HG03064 (cell line): ENCODE results near the gene CDR2.
"Not testable (repeated sequence)": the region's sequence is repeated elsewhere in the genome, so short reads cannot be mapped to it uniquely, and the experiment has no call there.

Source experiments
- ATAC-seq: cut with Tn5 transposase; IDR thresholded peaks from one replicate; pipeline ENCODE4 v1.9.1; 2021; ENCODE audit warnings: low read depth; ENCODE audit not compliant: unreplicated experiment

CDR2 gene

DNA sequence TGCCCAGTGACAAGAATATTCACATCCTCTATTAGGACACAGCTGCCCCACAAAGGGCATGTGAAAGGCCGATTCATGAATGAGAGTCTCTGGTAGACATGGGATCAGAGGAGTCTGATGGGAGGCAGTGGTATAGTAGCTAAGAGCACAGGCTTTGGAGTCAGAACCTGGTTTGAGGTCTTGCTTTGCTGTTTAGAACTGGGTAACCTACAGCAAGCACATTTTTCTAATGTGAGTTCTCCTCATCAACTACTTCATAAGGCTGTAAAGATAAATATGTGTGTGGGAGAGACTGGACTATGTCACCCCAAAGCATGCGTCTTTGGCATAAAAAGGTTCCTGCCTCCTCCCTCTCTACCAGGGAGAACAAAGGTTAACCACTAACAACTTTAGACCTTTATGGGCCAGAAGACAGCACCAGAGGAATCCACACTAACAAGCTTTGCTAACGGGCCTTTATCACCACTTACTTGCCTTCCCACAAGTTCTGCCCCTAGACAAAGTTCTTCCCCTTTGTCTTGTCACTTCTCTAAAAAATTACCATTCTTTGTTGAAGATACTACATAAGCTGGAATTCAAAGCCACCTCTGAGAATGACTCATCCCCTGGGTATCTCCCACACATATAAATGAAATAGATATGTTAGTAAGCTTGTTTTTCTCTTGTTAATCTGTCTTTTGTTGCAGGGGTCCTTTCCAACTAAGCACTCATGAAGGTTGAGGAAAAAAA is 21.1 kb downstream of the CDR2 start:
- ATAC-seq: no peak

DNA sequence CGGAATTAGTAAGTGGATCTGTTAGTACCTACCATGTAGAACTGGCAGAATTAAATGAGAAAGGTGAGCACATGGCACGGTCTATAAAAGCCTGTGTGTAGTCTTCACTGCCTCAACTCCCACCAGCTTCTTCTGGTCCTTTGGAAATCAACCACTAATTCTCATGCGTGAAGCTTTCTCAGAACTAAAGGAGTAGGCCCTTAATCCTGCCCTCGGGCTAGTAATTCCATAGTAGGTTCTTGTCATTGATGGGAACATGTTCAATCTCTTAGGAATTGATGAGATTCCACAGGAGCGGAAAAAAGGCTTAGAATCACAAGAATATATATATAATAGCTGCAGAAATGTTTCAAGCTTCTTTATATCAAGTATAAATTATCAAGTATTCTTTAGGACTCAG is 21.7 kb downstream of the CDR2 start:
- ATAC-seq: no peak

DNA sequence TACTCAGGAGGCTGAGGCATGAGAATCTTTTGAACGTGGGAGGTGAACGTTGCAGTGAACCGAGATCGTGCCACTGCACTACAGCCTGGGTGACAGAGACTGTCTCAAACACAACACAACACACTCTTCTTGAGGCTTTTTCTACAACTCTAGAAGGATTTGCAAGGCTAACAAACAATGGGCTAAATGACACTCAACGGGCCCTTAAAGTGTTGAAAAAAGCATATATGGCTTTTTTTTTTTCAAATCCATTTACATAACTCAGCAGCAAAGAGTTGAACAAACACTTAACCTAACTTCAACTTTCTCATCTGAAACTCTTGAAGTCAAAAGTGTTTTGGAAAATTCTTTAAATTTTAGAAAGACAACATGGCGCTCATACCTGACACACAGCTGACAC is 22.3 kb downstream of the CDR2 start:
- ATAC-seq: no peak

DNA sequence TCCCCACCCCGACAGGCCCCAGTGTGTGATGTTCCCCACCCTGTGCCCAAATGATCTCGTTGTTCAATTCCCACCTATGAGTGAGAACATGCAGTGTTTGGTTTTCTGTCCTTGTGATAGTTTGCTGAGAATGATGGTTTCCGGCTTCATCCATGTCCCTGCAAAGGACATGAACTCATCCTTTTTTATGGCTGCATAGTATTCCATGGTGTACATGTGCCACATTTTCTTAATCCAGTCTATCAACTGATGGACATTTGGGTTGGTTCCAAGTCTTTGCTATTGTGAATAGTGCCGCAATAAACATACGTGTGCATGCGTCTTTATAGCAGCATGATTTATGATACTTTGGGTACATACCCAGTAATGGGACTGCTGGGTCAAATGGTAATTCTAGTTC is 23.4 kb downstream of the CDR2 start:
- not testable (repeated sequence) for ATAC-seq

DNA sequence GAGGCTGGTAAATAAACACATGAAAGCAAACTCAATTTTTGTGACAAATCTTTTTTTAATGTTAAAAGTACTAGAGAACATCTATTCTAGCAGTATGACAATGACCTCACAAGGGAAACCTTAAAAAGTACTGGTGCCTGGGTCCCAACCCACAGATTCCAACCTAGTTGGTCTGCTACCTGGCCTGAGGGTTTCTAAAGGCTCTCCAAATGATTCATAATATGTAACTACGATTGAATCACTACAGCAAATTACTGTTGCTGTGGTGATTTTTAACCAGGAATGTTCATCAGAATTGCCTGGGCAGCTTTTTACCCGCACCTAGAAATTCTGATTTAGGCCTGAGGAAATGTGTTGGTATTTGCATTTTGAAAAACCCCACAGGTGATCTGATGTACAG is 26.1 kb downstream of the CDR2 start:
- no peak for ATAC-seq

DNA sequence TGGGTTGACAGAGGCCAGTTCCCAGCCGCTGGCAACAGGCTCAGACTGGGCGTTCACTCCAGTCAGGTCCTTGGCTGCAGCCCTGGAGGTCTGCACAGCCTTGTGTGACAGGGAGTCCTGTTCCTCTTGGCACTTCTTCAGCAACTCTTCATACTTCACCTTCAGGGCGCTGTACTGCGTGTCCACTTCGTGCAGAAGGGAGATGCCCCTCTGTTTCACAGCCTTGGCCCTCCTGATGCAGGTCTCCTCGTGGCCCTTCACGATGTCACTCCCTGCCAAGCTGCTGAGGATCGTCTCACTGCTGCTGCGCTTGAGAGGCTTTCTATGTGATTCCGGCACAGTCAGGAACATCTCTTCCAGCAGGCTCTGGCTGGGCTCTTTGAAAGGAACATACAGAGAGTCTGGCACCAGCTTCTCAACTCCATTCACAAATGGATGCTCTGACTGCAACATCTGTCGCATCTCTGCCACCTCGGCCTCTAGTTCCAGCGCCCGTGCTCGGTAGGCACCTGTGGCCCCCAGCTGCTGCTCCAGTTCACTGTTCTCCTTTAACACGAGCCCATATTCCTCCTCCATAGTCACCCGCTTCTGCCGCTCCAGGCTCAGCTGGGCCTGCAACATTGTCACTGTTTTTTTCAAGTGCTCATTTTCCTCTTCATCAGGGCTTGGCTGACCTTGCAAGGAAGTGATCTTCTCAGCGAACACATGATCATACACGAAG is 27.2 kb downstream of the CDR2 start:
- ATAC-seq: no peak

DNA sequence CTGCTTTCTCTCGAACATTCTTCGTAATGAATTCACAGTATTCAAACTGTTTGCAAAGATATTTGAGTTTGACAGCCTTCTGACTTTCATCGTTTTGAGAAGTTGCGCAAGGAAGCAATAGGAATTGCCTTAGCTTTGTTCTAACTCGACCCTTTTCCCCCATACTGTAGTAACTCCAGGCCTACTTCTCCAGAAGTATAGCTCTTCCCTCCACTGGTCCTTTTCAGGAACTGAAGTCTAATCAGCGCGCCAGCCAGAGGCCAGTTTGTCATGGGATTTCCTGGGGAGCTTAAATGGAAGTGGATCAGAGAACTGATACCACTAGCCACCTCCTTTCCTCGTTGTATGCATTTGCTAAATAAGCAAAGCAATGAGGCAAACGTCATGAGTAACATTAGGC is 27.9 kb downstream of the CDR2 start:
- ATAC-seq: no peak

DNA sequence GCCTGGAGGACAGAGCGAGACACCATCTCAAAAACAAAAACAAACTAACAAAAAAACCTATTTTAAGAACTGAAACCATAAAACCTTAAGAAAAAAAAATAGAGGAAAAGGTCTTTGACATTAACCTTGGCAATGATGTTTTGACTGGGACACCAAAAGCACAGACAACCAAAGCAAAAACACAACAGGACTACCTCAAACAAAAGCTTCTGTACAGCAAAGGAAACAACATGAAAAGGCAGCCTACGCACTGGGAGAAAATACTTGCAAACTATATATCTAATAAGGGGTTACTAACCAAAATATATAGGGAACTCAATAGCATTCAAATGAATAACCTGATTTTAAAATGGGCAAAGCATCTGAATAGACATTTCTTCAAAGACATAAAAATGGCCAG is 32.3 kb downstream of the CDR2 start:
- ATAC-seq: no peak

DNA sequence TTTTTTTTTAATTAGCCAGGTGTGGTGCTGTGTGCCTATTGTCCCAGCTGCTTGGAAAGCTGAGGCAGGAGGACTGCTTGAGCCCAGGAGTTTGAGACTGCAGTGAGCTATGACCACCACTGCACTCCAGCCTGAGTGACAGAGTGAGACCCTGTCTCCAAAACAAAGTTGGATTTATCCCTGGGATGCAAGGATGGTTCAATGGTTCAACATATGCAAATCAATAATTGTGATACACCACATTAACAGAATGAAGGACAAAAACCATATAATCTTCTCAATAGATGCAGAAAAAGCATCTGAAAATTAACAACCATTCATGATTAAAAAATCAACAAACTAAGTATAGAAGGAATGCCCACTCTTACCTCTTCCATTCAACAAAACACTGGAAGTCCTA is 33.5 kb downstream of the CDR2 start:
- no peak for ATAC-seq

DNA sequence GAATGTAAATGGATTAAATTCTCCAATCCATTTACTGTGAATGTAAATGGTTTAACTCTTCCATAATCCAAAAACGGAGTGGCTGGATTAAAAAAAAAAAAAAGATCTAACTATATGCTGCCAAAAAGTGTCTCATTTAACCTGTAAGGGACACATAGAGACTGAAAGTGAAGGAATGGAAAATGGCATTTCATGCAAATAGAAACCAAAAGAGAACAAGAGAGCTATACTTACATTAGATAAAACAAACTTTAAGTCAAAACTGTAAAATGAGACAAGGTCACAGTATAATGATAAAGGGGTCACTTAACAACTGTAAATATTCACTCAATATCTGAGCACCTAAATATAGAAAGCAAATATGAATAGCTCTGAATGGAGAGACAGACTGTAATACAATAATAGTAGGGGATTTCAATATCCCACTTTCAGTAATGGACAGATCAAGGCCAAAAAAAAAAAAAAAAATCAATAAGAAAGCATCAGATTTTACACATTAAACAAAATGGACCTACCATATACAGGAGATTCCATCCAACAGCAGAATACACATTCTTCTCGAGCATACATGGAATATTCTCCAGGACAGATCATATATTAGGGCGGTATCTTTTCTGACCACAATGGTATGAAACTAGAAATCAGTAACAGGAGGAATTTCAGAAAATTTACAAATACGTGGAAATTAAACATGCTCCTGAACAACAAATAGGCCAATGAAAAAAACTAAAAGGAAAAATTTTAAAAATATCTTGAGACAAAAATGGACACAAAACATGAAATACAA is 36.4 kb downstream of the CDR2 start:
- no peak for ATAC-seq

DNA sequence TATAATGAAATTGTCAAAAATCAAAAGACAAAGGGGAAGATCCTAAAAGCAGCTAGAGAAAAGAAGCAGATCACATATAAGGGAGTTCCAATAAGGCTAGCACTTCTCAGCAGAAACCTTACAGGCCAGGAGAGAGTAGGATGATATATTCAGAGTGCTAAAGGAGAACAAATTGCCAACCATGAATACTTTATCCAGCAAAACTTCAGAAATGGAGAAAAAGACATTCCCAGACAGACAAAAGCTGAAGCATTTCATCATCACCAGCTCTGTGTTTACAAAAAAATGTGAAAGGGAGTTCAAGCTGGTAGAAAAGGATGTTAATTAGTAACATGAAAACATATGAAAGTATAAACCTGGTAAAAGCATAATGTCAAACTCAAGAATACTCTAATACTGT is 37.4 kb downstream of the CDR2 start:
- ATAC-seq: no peak

DNA sequence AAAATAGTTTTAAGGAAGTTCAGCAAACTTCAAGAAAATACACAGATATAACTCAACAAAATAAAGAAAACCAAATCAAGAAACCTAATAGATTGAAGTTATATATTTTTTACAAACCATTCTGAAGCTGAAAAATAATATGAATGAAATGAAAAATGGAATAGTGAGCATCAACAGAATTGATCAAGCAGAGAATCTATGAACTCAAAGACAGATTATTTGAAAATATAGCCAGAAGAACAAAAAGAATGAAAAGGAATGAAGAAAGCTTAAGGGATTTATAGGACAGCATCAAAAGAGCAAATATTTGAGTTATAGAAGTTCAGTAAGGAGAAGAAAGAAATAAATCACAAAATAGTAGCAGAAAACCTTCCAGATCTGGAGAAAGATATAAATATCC is 37.8 kb downstream of the CDR2 start:
- ATAC-seq: no peak

DNA sequence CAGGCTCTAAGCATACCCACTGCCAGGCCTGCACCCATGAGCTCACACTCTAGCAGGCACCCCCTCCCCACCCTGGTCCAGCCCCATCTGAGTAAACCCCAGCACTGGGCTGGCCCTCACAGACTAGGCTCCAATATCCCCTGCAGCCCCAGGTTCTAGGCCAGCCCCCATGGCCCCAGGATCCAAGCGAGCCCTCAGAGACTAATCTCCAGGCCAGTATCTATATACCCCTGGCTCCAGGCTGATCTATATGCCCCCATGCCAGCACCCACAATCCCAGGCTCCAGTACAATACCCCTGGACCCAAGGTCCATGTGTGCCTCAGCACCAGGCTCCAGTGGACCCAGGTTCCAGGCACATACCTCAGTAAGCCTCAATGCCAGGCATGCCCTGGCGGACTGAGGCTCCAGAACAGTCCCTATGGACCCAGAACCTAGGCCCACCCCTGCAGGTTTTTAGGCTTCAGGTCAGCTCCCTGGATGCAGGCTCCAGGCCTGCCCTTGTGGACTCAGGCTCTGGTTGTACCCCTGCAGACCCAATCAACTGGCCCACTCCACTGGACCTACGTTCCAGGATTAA is 38.7 kb downstream of the CDR2 start:
- no peak for ATAC-seq

DNA sequence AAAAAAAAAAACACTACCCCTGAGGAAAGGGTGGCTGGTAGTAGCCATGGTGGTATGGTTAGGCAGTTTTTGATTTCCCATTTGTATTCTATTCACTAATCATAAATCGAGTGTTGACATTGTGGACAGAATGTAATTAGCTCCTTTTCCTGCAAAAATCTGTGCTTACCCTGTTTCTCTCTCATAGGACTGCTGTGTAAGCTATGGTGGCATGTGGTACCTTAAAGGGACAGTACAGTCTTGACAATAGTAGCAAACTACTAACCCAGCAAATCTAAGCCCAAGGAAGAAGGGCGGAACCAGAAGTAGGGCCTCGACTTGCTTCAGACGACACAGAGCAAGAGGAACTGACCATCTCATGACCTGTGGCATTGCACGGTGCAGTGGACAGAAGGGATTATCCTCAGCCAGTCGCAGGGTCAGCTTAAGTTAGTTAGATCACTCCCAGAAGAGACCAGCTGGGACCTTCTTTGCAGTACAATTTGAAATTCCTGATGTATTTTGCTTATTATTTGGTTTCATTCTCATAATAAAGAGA is 40.9 kb downstream of the CDR2 start:
- ATAC-seq: no peak

DNA sequence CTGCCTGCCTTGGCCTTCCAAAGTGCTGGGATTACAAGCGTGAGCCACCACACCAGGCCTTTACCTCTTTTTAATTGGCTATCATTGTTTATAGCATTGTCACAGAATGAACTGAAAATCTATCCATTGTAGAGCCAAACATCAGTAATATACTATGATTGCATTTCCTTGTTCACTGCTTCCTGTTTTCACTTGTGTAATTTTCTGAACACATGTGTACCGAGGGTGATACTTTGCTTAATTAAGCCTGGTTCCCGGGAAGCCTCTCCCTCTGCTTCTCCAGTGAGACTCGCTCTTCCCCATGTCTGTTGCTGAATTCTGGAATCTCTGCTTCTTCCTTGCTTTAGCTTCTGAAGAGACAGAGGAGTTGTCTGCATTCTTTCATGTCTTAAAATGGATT is 44.1 kb downstream of the CDR2 start:
- ATAC-seq: no peak

DNA sequence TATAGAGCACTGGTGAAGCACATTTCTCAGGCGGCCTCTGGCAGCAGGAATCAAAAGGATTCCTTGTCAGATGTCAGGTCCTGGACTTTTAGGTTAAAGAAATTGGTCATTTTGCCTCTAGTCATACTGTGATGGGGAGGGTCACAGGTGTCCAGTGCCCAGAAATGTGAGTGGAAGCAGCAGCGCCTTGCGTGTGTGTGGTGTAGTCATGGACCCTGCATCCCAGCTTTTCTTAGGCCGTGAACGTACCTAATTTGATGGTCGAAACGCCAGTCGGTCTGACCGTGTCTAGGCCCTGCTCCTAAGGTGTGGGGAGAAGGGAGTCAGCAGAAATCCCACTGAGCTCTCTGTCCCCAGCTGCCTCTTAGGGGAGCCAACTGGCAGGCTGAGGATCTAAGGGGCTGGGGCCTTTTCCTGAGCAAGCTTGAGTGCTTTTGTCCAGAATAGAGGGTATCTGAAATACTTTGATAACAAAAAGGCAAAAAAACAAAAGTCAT is 45.2 kb downstream of the CDR2 start:
- ATAC-seq: no peak

DNA sequence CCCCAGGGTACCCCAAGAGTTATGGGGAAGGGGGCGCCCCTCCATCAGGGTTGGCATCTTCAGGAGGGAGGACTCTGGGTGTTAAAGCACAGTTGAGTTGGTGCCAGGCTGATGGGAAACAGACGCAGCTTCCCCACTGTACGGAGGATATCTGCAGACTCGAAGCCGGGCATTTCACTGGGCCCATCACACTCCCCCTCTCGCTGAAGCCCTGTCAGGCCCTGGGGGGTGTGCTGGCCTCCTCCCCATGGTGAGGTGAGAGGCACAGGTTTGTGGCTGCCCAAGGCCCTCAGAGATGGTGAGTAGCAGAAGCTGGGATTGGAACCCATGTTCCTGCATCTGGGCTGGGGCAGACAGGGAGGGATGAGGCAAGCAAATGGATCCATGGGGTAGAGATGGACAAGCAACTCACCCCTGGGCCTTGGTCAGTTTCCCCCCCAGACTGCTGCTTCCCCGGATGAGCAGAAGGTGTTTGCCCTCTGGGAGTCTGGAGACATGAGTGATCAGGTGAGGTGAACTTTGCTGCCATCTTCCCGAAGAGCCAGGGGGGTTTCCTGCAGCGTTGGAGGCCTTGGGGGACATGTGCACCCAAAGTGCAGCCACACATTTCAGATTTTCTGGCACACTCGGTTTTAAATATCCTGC is 46.2 kb downstream of the CDR2 start:
- no peak for ATAC-seq

DNA sequence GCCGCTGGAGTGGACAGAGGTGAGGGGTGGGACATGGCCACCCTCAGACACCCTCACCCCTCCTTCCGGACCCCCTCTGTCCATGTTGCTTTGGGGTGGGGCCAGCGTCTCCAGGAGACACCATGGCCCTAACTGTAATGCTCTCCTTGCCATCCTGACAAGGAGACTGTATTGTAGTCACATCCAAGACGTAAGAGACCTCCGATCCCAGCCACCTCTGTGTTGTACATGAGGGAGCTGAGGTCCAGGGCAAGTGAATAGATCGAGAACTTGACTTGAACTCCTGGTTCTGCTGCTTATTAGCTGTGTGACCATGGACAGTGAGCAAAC is 47.0 kb downstream of the CDR2 start:
- no peak for ATAC-seq

DNA sequence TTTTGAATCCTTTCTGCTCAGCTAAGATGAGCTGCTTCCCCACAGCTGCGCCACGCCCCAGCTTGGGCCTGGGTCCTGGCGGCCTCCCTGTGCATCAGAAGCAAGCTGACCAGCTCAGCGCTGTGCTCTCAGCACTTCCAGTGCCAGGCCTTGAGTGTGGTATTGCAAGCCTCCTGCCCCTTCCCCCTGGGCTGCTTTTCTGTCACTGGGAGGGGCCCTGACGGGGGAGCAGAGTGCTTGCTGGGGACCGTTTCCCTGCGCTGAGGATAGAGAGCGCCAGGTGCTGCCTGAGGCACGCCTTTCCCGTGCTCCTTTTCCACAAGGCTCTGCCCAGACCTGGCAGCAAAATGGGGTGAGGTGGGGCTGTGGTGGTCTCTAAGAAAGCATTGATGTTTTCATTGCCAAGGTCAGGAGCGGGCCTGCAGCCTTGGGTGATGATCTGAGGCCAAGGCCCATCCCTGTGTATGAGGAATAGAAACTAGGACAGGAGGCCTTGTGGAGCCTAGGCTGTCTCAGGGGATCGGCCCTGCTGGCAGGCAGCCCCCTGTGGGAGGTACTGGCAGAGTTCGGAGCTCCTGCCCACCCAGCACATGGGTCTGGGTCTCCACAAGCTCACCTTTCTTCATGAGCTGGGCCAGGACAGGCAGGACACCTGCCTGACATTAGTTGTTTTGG is 47.5 kb downstream of the CDR2 start:
- no peak for ATAC-seq

DNA sequence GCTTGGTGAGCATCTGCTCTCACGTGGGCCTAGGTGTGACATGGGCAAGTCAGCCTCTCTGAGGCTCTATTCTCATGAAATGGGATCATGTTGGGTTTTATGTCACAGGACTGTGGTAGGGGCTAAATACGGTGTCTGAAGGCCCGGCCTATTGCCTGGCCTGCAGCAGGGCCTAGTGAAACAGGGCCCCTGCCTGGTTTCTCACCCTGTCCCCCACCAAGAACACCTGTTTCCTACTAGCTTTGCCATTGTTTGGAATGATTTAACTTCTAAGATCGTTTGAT is 48.1 kb downstream of the CDR2 start:
- no peak for ATAC-seq
